Fibroblast of lung (primary cell): ENCODE results near the gene KIAA0232. TPM values are rescaled to one million over a fixed set of nuclear protein-coding genes. Genes with fewer than 3 reads are reported as not detected.

Experiments used
- DNase-seq, 2 donors: peaks; one replicate each; pipeline versions ENCODE4 v3.0.0 to v3.0.0-alpha.2; 2010; ENCODE audit warnings: low read depth in 2 of 2
- H2AFZ ChIP-seq: 2 replicates; pipeline ENCODE4 v1.5.1; 2012; ENCODE audit warnings: low read length, control low read depth, inconsistent platforms
- H3K27ac ChIP-seq: 2 replicates; pipeline ENCODE4 v1.5.1; 2011; ENCODE audit warnings: low read length, control low read depth; ENCODE audit not compliant: insufficient read depth
- H3K27me3 ChIP-seq: 2 replicates; pipeline ENCODE4 v1.5.1; 2011; ENCODE audit warnings: mild to moderate bottlenecking, low read length; ENCODE audit not compliant: control insufficient read depth, insufficient read depth
- H3K36me3 ChIP-seq: 2 replicates; pipeline ENCODE4 v1.5.1; 2011; ENCODE audit warnings: low read length; ENCODE audit not compliant: control insufficient read depth, insufficient read depth
- H3K4me1 ChIP-seq: 2 replicates; pipeline ENCODE4 v1.5.1; 2011; ENCODE audit warnings: low read length; ENCODE audit not compliant: control insufficient read depth, insufficient read depth; ENCODE audit errors: extremely low read depth
- H3K4me2 ChIP-seq: 2 replicates; pipeline ENCODE4 v1.5.1; 2011; ENCODE audit warnings: low read length, control low read depth; ENCODE audit not compliant: insufficient read depth; ENCODE audit errors: extremely low read depth
- H3K4me3 ChIP-seq, 4 experiments: fragments of 200-600 bp in 1 of 4; sonication (generic) in 1 of 4; replicated peaks in 1 of 4; 2 replicates each; pipeline ENCODE4 v1.5.1; 2011 to 2016; ENCODE audit warnings: low read length in 4 of 4, low read depth in 3 of 4, mild to moderate bottlenecking in 3 of 4, control low read depth in 2 of 4, inconsistent platforms in 1 of 4, mixed read lengths in 1 of 4; ENCODE audit not compliant: insufficient read depth in 1 of 4; ENCODE audit errors: control extremely low read depth in 1 of 4
- H3K79me2 ChIP-seq: 2 replicates; pipeline ENCODE4 v1.5.1; 2012; ENCODE audit warnings: mild to moderate bottlenecking, low read length, inconsistent platforms; ENCODE audit not compliant: control insufficient read depth, insufficient read depth
- H3K9ac ChIP-seq: 2 replicates; pipeline ENCODE4 v1.5.1; 2011; ENCODE audit warnings: mild to moderate bottlenecking, low read length, control low read depth; ENCODE audit not compliant: insufficient read depth
- H3K9me3 ChIP-seq: 2 replicates; pipeline ENCODE4 v1.5.1; 2012; ENCODE audit warnings: low read depth, low read length; ENCODE audit not compliant: control insufficient read depth, insufficient read depth
- H4K20me1 ChIP-seq: 2 replicates; pipeline ENCODE4 v1.5.1; 2011; ENCODE audit warnings: low read length; ENCODE audit not compliant: control insufficient read depth, insufficient read depth; ENCODE audit errors: extremely low read depth
- EZH2 ChIP-seq: IDR thresholded peaks from 2 replicates; pipeline ENCODE4 v1.5.1; 2012; ENCODE audit warnings: low read length, control low read depth, mild to moderate bottlenecking; ENCODE audit errors: missing control alignments
- polyA plus RNA-seq, 2 donors: library from polyadenylated mRNA; depleted of rRNA in 1 of 2; stranded (reverse) in 1 of 2; unstranded in 1 of 2; fragments of >200 nt; gene quantifications; 2 replicates each; pipeline ENCODE4 v1.2.1, GENCODE V29; 2011 to 2012; ENCODE audit warnings: missing spikeins in 1 of 2
- total RNA-seq: library from RNA; depleted of rRNA; stranded (reverse); fragments of >200 nt; gene quantifications from 2 replicates; pipeline ENCODE4 v1.2.1, GENCODE V29; 2014
- TF ChIP-seq, protein P1 (sequence below), 2 donors: IDR thresholded peaks in 1 of 2; conservative IDR thresholded peaks in 1 of 2; 1 replicate in 1 of 2; 2 replicates in 1 of 2; pipeline ENCODE4 v1.5.1; 2011 to 2012; ENCODE audit warnings: low read length in 2 of 2, control low read depth in 1 of 2, inconsistent platforms in 1 of 2, low read depth in 1 of 2, mild to moderate bottlenecking in 1 of 2

KIAA0232 gene
- total and polyA plus RNA-seq, 2 donors (not counting 1 experiment from before 2014, with no cell fraction given), result 18.0 to 18.8 TPM

DNA sequence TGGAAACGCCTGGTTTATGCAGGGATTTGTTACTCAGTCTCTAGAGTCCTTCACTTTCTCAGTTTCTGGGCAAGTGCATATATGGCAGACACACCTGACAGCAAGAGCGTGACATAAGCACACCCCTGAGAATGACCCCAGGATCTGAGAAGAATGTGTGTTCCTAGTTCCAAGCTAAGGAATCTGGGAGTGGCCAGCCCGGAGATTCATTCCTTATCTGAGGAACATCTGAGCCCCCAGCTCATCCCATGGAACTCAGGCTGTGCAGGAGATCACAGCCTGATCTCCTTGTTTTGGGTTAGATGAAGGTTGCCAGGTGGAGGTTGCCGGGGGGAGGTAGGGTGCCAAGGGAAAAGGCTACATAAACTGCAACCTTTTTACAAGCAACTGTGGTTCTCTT lies 23.8 kb upstream of the KIAA0232 start:
- TF ChIP-seq, protein P1, sequence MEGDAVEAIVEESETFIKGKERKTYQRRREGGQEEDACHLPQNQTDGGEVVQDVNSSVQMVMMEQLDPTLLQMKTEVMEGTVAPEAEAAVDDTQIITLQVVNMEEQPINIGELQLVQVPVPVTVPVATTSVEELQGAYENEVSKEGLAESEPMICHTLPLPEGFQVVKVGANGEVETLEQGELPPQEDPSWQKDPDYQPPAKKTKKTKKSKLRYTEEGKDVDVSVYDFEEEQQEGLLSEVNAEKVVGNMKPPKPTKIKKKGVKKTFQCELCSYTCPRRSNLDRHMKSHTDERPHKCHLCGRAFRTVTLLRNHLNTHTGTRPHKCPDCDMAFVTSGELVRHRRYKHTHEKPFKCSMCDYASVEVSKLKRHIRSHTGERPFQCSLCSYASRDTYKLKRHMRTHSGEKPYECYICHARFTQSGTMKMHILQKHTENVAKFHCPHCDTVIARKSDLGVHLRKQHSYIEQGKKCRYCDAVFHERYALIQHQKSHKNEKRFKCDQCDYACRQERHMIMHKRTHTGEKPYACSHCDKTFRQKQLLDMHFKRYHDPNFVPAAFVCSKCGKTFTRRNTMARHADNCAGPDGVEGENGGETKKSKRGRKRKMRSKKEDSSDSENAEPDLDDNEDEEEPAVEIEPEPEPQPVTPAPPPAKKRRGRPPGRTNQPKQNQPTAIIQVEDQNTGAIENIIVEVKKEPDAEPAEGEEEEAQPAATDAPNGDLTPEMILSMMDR (conservative IDR thresholded peaks at IDR 0.05 in 1 of 2, IDR thresholded peaks at IDR 0.05 in 1 of 2; ENCODE audit: low read depth in 1 of 2, low read length in 2 of 2), result no peak
- no peak for TF ChIP-seq EZH2
- Histone ChIP-seq H3K4me1 (no peaks in the 10 kb centered on the region), H2AFZ (no peak overlapping the region), H3K4me3 (no peak overlapping the region), H3K36me3 (no peaks in the 10 kb centered on the region), H3K9me3 (no peaks in the 10 kb centered on the region), H3K27ac (no peak overlapping the region), H3K9ac (no peak overlapping the region), H4K20me1 (no peaks in the 10 kb centered on the region), H3K4me2 (no peak overlapping the region), H3K27me3 (peaks cover 3% of the 10 kb centered on the region), H3K79me2 (no peaks in the 10 kb centered on the region)
- DNase-seq, result no peak

DNA sequence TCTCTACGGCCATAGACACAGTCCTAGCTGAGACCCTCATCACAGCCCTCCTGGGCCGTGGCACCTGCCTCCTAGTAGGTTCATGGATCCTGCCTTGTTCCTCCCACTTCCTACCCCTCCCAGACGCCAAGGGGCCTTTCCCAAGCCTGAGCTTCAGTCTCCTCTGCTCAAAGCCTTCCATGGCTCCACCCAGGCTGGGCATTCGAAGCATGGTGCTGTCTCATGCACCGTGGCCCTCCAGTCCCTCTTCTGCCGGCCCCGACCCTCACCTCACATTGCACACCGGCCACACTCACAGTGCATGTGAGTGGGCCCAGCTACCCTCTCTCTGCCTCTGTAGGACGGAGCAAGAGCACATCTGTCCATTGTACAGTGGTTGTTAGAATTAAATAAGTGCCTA lies 21.7 kb upstream of the KIAA0232 start:
- no peak overlapping the region for H3K4me2 ChIP-seq
- H3K27ac ChIP-seq, result no peak overlapping the region
- no peak for DNase-seq
- H3K27me3 ChIP-seq, result peaks cover 7% of the 10 kb centered on the region
- H3K4me1 ChIP-seq, result no peaks in the 10 kb centered on the region
- no peaks in the 10 kb centered on the region for H3K9me3 ChIP-seq
- no peak overlapping the region for H3K4me3 ChIP-seq
- H4K20me1 ChIP-seq, result no peaks in the 10 kb centered on the region
- H3K36me3 ChIP-seq, result no peaks in the 10 kb centered on the region
- no peaks in the 10 kb centered on the region for H3K79me2 ChIP-seq
- TF ChIP-seq EZH2, result no peak
- TF ChIP-seq, protein P1 (conservative IDR thresholded peaks at IDR 0.05 in 1 of 2, IDR thresholded peaks at IDR 0.05 in 1 of 2; ENCODE audit: low read depth in 1 of 2, low read length in 2 of 2), result no peak
- no peak overlapping the region for H3K9ac ChIP-seq
- no peak overlapping the region for H2AFZ ChIP-seq

GRCh38 chr4:6761649-6762615 lies 20.6 kb upstream of the KIAA0232 start:
- Histone ChIP-seq H4K20me1 (no peaks in the 10 kb centered on the region), H3K4me2 (no peak overlapping the region), H3K27me3 (peaks cover 12% of the 10 kb centered on the region), H3K4me3 (no peak overlapping the region), H3K9me3 (no peaks in the 10 kb centered on the region), H3K9ac (no peak overlapping the region), H3K27ac (no peak overlapping the region), H3K79me2 (no peaks in the 10 kb centered on the region), H3K36me3 (no peaks in the 10 kb centered on the region), H2AFZ (no peak overlapping the region), H3K4me1 (no peaks in the 10 kb centered on the region)
- TF ChIP-seq, protein P1 (conservative IDR thresholded peaks at IDR 0.05 in 1 of 2, IDR thresholded peaks at IDR 0.05 in 1 of 2; ENCODE audit: low read depth in 1 of 2, low read length in 2 of 2), result no peak
- DNase-seq, result peak in 1 of 2 donors; percentile 61
